AG04450 (cell line): ENCODE results near the gene EXOSC7. TPM values are rescaled to one million over a fixed set of nuclear protein-coding genes. Genes with fewer than 3 reads are reported as not detected.

Experiments used
- CTCF ChIA-PET: fragments of 300-600, 350-600 bp; formaldehyde crosslinking; extraction: SDS; loops from one replicate; lab custom pipeline; 2022; ENCODE audit warnings: antibody characterized with exemption, inconsistent platforms; lab: Charles Lee
- POLR2A ChIA-PET: fragments of 350-600 bp; formaldehyde crosslinking; extraction: SDS; loops from one replicate; lab custom pipeline; 2021; ENCODE audit warnings: antibody characterized with exemption, inconsistent platforms; lab: Yijun Ruan, JAX
- DNase-seq: peaks from one replicate; pipeline ENCODE4 v3.0.0-alpha.2; 2011; ENCODE audit warnings: low read depth, low spot score
- H3K27ac ChIP-seq: one replicate; pipeline ENCODE4 v1.5.1; 2012; ENCODE audit warnings: low read depth, low read length, control low read depth
- H3K27me3 ChIP-seq: one replicate; pipeline ENCODE4 v1.6.0; 2012; ENCODE audit warnings: low read length; ENCODE audit not compliant: control insufficient read depth, insufficient read depth
- H3K4me3 ChIP-seq: 2 replicates; pipeline ENCODE4 v1.5.1; 2011; ENCODE audit warnings: mild to moderate bottlenecking, low read depth, low read length, control low read depth
- H3K9me3 ChIP-seq: 2 replicates; pipeline ENCODE4 v1.5.1; 2012; ENCODE audit warnings: low read length; ENCODE audit not compliant: control insufficient read depth, insufficient read depth
- CTCF ChIP-seq: IDR thresholded peaks from 2 replicates; pipeline ENCODE4 v1.5.1; 2011; ENCODE audit warnings: low read depth, low read length, control low read depth, inconsistent platforms
- polyA plus RNA-seq: library from polyadenylated mRNA; depleted of rRNA; stranded (reverse); fragments of >200 nt; gene quantifications from 2 replicates; pipeline ENCODE4 v1.2.3, GENCODE V29; 2011

The EXOSC7 gene
- polyA plus RNA-seq, 1 experiment, result 70.6 TPM

- H3K9me3 ChIP-seq, result no peaks in the 10 kb centered on the region
- no peak overlapping the region for H3K4me3 ChIP-seq
- ChIA-PET POLR2A (no interaction called here), CTCF (no interaction called here)
- no peaks in the 10 kb centered on the region for H3K27me3 ChIP-seq
- TF ChIP-seq CTCF, result no peak
- DNase-seq, result no peak
- peak overlapping the region; percentile 66 for H3K27ac ChIP-seq
Measured at GRCh38 chr3:45008117-45008516, 32.1 kb downstream of the EXOSC7 start.

GRCh38 chr3:45009868-45010267, 33.8 kb downstream of the EXOSC7 start:
- no peaks in the 10 kb centered on the region for H3K9me3 ChIP-seq
- POLR2A ChIA-PET, result no interaction called here
- H3K4me3 ChIP-seq, result no peak overlapping the region
- no peak for TF ChIP-seq CTCF
- H3K27me3 ChIP-seq, result no peaks in the 10 kb centered on the region
- no peak for DNase-seq
- no peak overlapping the region for H3K27ac ChIP-seq
- CTCF ChIA-PET, result no interaction called here

DNA sequence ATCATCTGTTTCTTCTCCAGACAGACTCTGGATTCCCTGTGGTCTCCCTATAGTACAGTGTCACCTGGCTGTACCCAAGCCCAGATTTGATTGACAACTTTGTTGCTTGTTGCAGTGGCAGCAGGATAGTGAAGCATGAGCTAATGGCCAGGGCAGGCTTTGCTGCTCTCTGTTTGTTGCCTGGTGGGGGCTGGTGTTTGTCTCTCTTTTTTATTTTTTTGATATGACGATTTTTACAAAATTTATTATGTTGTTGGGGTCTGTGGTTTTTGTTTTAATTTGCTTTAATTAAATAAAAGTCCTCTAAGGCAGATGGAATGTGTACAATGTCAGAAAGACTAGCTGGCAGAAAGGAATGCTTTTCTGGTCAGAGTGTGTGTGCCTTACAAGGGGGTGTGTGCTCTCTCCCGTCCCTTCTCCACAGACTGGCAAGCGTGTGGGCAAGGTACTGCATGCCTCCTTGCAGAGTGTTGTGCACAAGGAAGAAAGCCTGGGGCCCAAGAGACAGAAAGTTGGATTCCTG, 34.8 kb downstream of the EXOSC7 start:
- CTCF ChIA-PET, result interaction anchor here (1.6 to 1.8 kb wide), 2 partner anchors 26 to 28 kb away, joined by 4 to 5 read pairs; no protein-coding TSS in a partner anchor

GRCh38 chr3:45011756-45012508, 35.9 kb downstream of the EXOSC7 start:
- no peak for TF ChIP-seq CTCF
- POLR2A ChIA-PET, result interaction anchor here (0.5 to 1.2 kb wide), 11 partner anchors 11 to 541 kb away, joined by 3 to 8 read pairs (median 3); partner anchors contain the start of genes EXOSC7 and ZDHHC3
- Histone ChIP-seq H3K27me3 (no peaks in the 10 kb centered on the region), H3K27ac (peak overlapping the region; percentile 97), H3K9me3 (no peaks in the 10 kb centered on the region), H3K4me3 (peak overlapping the region; percentile 31; the same call in 1 of the 2 replicates)
- CTCF ChIA-PET, result interaction anchor here (0.6 to 1.8 kb wide), 8 partner anchors 9 to 655 kb away, joined by 3 to 5 read pairs (median 4); no protein-coding TSS in a partner anchor
- peak; percentile 80 for DNase-seq

More for the DNA sequence above, 34.8 kb downstream of the EXOSC7 start:
- Histone ChIP-seq H3K27ac (peak overlapping the region; percentile 97), H3K27me3 (no peaks in the 10 kb centered on the region), H3K4me3 (no peak overlapping the region), H3K9me3 (no peaks in the 10 kb centered on the region)
- POLR2A ChIA-PET, result interaction anchor here (0.7 to 1.2 kb wide), 3 partner anchors 20 to 161 kb away, joined by 3 read pairs; partner anchors contain the start of genes EXOSC7 and ZDHHC3
- TF ChIP-seq CTCF, result no peak
- DNase-seq, result no peak

GRCh38 chr3:45012577-45012976, 36.5 kb downstream of the EXOSC7 start:
- ChIA-PET CTCF (interaction anchor here (0.6 to 1.8 kb wide), 8 partner anchors 8 to 655 kb away, joined by 3 to 5 read pairs (median 3); no protein-coding TSS in a partner anchor), POLR2A (interaction anchor here (0.5 to 1.2 kb wide), 10 partner anchors 10 to 540 kb away, joined by 3 to 8 read pairs (median 3); partner anchors contain the start of genes EXOSC7 and ZDHHC3)
- Histone ChIP-seq H3K9me3 (no peaks in the 10 kb centered on the region), H3K4me3 (no peak overlapping the region), H3K27me3 (no peaks in the 10 kb centered on the region), H3K27ac (peak overlapping the region; percentile 97)
- no peak for DNase-seq
- no peak for TF ChIP-seq CTCF
